H1 (cell line): ENCODE results near the gene MECR. TPM values are rescaled to one million over a fixed set of nuclear protein-coding genes. Genes with fewer than 3 reads are reported as not detected.

ENCODE experiments used
- CTCF ChIA-PET: fragments of 300-600 bp; sonication (Branson Sonifier 250); formaldehyde crosslinking; loops from one replicate; lab custom pipeline; 2021; ENCODE audit not compliant: partially characterized antibody; lab: Charles Lee
- POLR2A ChIA-PET: fragments of 300-600 bp; sonication (Branson Sonifier 250); formaldehyde crosslinking; loops from one replicate; lab custom pipeline; 2021; ENCODE audit warnings: inconsistent platforms; ENCODE audit not compliant: partially characterized antibody; lab: Charles Lee
- DNase-seq, 2 experiments: peaks; one replicate each; pipeline versions ENCODE4 v3.0.0 to v3.0.0-alpha.2; 2010 to 2022; ENCODE audit warnings: low spot score in 2 of 2, low read depth in 1 of 2, mixed read lengths in 1 of 2
- FAIRE-seq: peaks from 2 replicates; lab custom pipeline; 2011; peaks lifted over from hg19 to GRCh38; lab: Jason Lieb, UNC
- H2AFZ ChIP-seq: 2 replicates; pipeline ENCODE4 v1.8.1; 2012; ENCODE audit warnings: low read length, inconsistent platforms
- H2AK5ac ChIP-seq: 2 replicates; pipeline ENCODE4 v1.6.1; 2013; ENCODE audit warnings: low read depth, low read length
- H2BK120ac ChIP-seq: replicated peaks from 2 replicates; pipeline ENCODE3; 2013; ENCODE audit warnings: low read depth, low read length, inconsistent platforms
- H2BK12ac ChIP-seq: 2 replicates; pipeline ENCODE4 v1.6.1; 2013; ENCODE audit warnings: low read depth, low read length
- H2BK15ac ChIP-seq: 2 replicates; pipeline ENCODE4 v1.6.1; 2013; ENCODE audit warnings: low read length
- H2BK20ac ChIP-seq: 2 replicates; pipeline ENCODE4 v1.6.1; 2013; ENCODE audit warnings: low read length
- H2BK5ac ChIP-seq: 2 replicates; pipeline ENCODE4 v1.6.1; 2013; ENCODE audit warnings: low read depth, low read length
- H3K14ac ChIP-seq: 2 replicates; pipeline ENCODE4 v1.6.1; 2013; ENCODE audit warnings: inconsistent platforms; ENCODE audit not compliant: insufficient read length
- H3K18ac ChIP-seq: 2 replicates; pipeline ENCODE4 v1.6.1; 2013; ENCODE audit warnings: low read length; ENCODE audit errors: extremely low read depth
- H3K23ac ChIP-seq: 2 replicates; pipeline ENCODE4 v1.6.1; 2013; ENCODE audit warnings: inconsistent platforms; ENCODE audit not compliant: insufficient read length
- H3K23me2 ChIP-seq: 2 replicates; pipeline ENCODE4 v1.6.1; 2013; ENCODE audit warnings: low read depth, low read length
- H3K27ac ChIP-seq: 2 replicates; pipeline ENCODE4 v1.6.1; 2011; ENCODE audit warnings: low read depth, low read length, inconsistent platforms
- H3K27me3 ChIP-seq, 4 experiments: replicated peaks in 1 of 4; 1 replicate in 1 of 4; 2 replicates in 3 of 4; pipeline versions ENCODE4 v1.6.1 to v1.8.1; 2011 to 2013; ENCODE audit warnings: low read length in 3 of 4, mild to moderate bottlenecking in 3 of 4, inconsistent platforms in 2 of 4, mixed read lengths in 2 of 4, moderate library complexity in 1 of 4; ENCODE audit not compliant: control insufficient read depth in 3 of 4, insufficient read depth in 3 of 4; ENCODE audit errors: extremely low read depth in 1 of 4
- H3K36me3 ChIP-seq, 4 experiments: 2 replicates each; pipeline versions ENCODE4 v1.6.1 to v1.8.1; 2011 to 2013; ENCODE audit warnings: mild to moderate bottlenecking in 4 of 4, low read length in 3 of 4, moderate library complexity in 2 of 4, control low read depth in 1 of 4, inconsistent platforms in 1 of 4; ENCODE audit not compliant: insufficient read depth in 4 of 4, control insufficient read depth in 2 of 4
- H3K4ac ChIP-seq: replicated peaks from 2 replicates; pipeline ENCODE3; 2013; ENCODE audit warnings: low read length, low read depth, mixed read lengths, inconsistent platforms; ENCODE audit not compliant: insufficient read length
- H3K4me1 ChIP-seq, 4 experiments: replicated peaks in 1 of 4; 1 replicate in 1 of 4; 2 replicates in 3 of 4; pipeline versions ENCODE4 v1.6.1 to v1.8.1; 2011 to 2013; ENCODE audit warnings: low read length in 3 of 4, inconsistent platforms in 2 of 4, mixed read lengths in 1 of 4; ENCODE audit not compliant: insufficient read depth in 4 of 4, control insufficient read depth in 3 of 4
- H3K4me2 ChIP-seq, 2 experiments: 2 replicates each; pipeline versions ENCODE4 v1.6.1 to v1.8.1; 2011 to 2013; ENCODE audit warnings: low read depth in 2 of 2, low read length in 2 of 2, control low read depth in 1 of 2, inconsistent platforms in 1 of 2, mild to moderate bottlenecking in 1 of 2; ENCODE audit not compliant: insufficient read depth in 1 of 2
- H3K4me3 ChIP-seq, 4 experiments: fragments of 200-600, 300-600 bp in 1 of 4; sonication (generic), shearing (Covaris generic), sonication (Bioruptor Twin) in 1 of 4; 2 replicates each; pipeline versions ENCODE4 v1.5.1 to v1.8.1; 2011 to 2016; ENCODE audit warnings: low read length in 4 of 4, low read depth in 3 of 4, control low read depth in 2 of 4, inconsistent platforms in 2 of 4, mild to moderate bottlenecking in 2 of 4, mixed read lengths in 1 of 4, moderate library complexity in 1 of 4; ENCODE audit not compliant: insufficient read depth in 2 of 4; ENCODE audit errors: extremely low read depth in 1 of 4
- H3K56ac ChIP-seq: replicated peaks from 2 replicates; pipeline ENCODE3; 2013; ENCODE audit warnings: low read depth, mild to moderate bottlenecking, mixed read lengths, low read length, inconsistent platforms; ENCODE audit not compliant: insufficient read length
- H3K79me1 ChIP-seq: 2 replicates; pipeline ENCODE4 v1.6.1; 2013; ENCODE audit warnings: low read depth, low read length, control low read depth
- H3K79me2 ChIP-seq, 2 experiments: 2 replicates each; pipeline versions ENCODE4 v1.6.1 to v1.8.1; 2012 to 2013; ENCODE audit warnings: low read length in 2 of 2, mild to moderate bottlenecking in 2 of 2, inconsistent platforms in 1 of 2; ENCODE audit not compliant: insufficient read depth in 2 of 2, control insufficient read depth in 1 of 2
- H3K9ac ChIP-seq, 4 experiments: replicated peaks in 1 of 4; 1 replicate in 1 of 4; 2 replicates in 3 of 4; pipeline versions ENCODE4 v1.6.1 to v1.8.1; 2011 to 2013; ENCODE audit warnings: low read depth in 3 of 4, low read length in 3 of 4, control low read depth in 2 of 4, mild to moderate bottlenecking in 2 of 4, moderate library complexity in 2 of 4, inconsistent platforms in 1 of 4; ENCODE audit errors: extremely low read depth in 1 of 4
- H3K9me3 ChIP-seq, 2 experiments: 2 replicates each; pipeline versions ENCODE4 v1.6.1 to v1.8.1; 2012 to 2013; ENCODE audit warnings: mild to moderate bottlenecking in 2 of 2, moderate library complexity in 2 of 2, control low read depth in 1 of 2, inconsistent platforms in 1 of 2, low read depth in 1 of 2, low read length in 1 of 2, mixed read lengths in 1 of 2; ENCODE audit not compliant: insufficient read depth in 2 of 2
- H4K20me1 ChIP-seq, 2 experiments: replicated peaks in 1 of 2; 2 replicates each; pipeline versions ENCODE3 to v1.8.1; 2011 to 2013; ENCODE audit warnings: inconsistent platforms in 2 of 2, low read length in 2 of 2, mild to moderate bottlenecking in 1 of 2; ENCODE audit not compliant: insufficient read depth in 2 of 2, control insufficient read depth in 1 of 2
- H4K5ac ChIP-seq: 2 replicates; pipeline ENCODE4 v1.6.1; 2013; ENCODE audit warnings: low read length, low read depth, mixed read lengths, inconsistent platforms; ENCODE audit not compliant: insufficient read length
- H4K8ac ChIP-seq: 2 replicates; pipeline ENCODE4 v1.8.0; 2013; ENCODE audit warnings: mild to moderate bottlenecking, moderate library complexity, low read length, inconsistent platforms; ENCODE audit not compliant: insufficient read depth; ENCODE audit errors: extremely low read depth
- H4K91ac ChIP-seq: replicated peaks from 2 replicates; pipeline ENCODE3; 2013; ENCODE audit warnings: low read length, mixed read lengths, inconsistent platforms; ENCODE audit not compliant: insufficient read length
- BRCA1 ChIP-seq: IDR thresholded peaks from 2 replicates; pipeline ENCODE4 v1.6.1; 2012; ENCODE audit warnings: low read depth, low read length, improper control_type of control experiment
- CHD1 ChIP-seq: IDR thresholded peaks from 2 replicates; pipeline ENCODE4 v1.6.1; 2012; ENCODE audit warnings: low read depth, low read length, improper control_type of control experiment
- CTBP2 ChIP-seq: IDR thresholded peaks from 2 replicates; pipeline ENCODE4 v1.7.0; 2011; ENCODE audit warnings: borderline replicate concordance, mild to moderate bottlenecking, moderate library complexity, mixed read lengths, low read length; ENCODE audit not compliant: insufficient read depth, insufficient read length
- EP300 ChIP-seq, 2 experiments: IDR thresholded peaks; 1 replicate in 1 of 2; 2 replicates in 1 of 2; pipeline ENCODE4 v1.6.1; 2011 to 2012; ENCODE audit warnings: low read depth in 2 of 2, low read length in 2 of 2, mild to moderate bottlenecking in 2 of 2, borderline replicate concordance in 1 of 2, inconsistent platforms in 1 of 2, moderate library complexity in 1 of 2
- EZH2 ChIP-seq: fragments of 200-600 bp; sonication (generic); IDR thresholded peaks from 2 replicates; pipeline ENCODE4 v1.7.1; 2012; ENCODE audit warnings: low read depth, mild to moderate bottlenecking, moderate library complexity, low read length, inconsistent platforms; ENCODE audit not compliant: severe bottlenecking
- JUND ChIP-seq: IDR thresholded peaks from 2 replicates; pipeline ENCODE4 v1.6.1; 2011; ENCODE audit warnings: mild to moderate bottlenecking, improper control_type of control experiment, low read length
- PHF8 ChIP-seq: fragments of 200-600 bp; sonication (generic); conservative IDR thresholded peaks from 2 replicates; pipeline ENCODE4 v1.7.1; 2012; ENCODE audit warnings: low read depth, mild to moderate bottlenecking, inconsistent platforms, low read length, moderate library complexity
- RXRA ChIP-seq: IDR thresholded peaks from 2 replicates; pipeline ENCODE4 v1.6.1; 2011; ENCODE audit warnings: low read depth, mild to moderate bottlenecking, low read length, moderate library complexity; ENCODE audit not compliant: insufficient read depth
- SP4 ChIP-seq: IDR thresholded peaks from 2 replicates; pipeline ENCODE4 v1.6.1; 2012; ENCODE audit warnings: low read length, inconsistent platforms
- SRF ChIP-seq: IDR thresholded peaks from 2 replicates; pipeline ENCODE4 v1.6.1; 2011; ENCODE audit warnings: mild to moderate bottlenecking, low read depth, low read length, moderate library complexity
- WGBS, 2 experiments: shearing (Covaris generic) in 1 of 2; methylation state at CpG; one replicate each; pipeline versions ENCODE4 v1.1.6 to v1.1.7; 2013 to 2015; ENCODE audit warnings: low lambda C conversion rate in 2 of 2, mixed read lengths in 2 of 2, inconsistent platforms in 1 of 2, low coverage in 1 of 2, missing lambda C conversion rate in 1 of 2; ENCODE audit not compliant: insufficient replicate concordance in 2 of 2, insufficient coverage in 1 of 2, insufficient read length in 1 of 2; ENCODE audit errors: extremely low coverage in 1 of 2, missing lambda C conversion rate in 1 of 2; 5-methylcytosine and 5-hydroxymethylcytosine counted together
- polyA plus RNA-seq, 7 experiments: library from polyadenylated mRNA; depleted of rRNA in 3 of 7; stranded (reverse) in 5 of 7; unstranded in 2 of 7; fragments of >200 nt in 5 of 7; fragments of 200-250 nt in 2 of 7; gene quantifications; 1 replicate in 5 of 7; 2 replicates in 1 of 7; 4 replicates in 1 of 7; pipeline versions ENCODE4 v1.2.1 to v1.2.3, GENCODE V29; 2011 to 2013; ENCODE audit warnings: missing spikeins in 2 of 7, mixed read lengths in 2 of 7
- total RNA-seq: library from RNA; stranded (reverse); fragmentation: NEBNext Ultra II Directional; extraction: Animal tissue kit (Norgen Biotek cat#: 25700); gene quantifications from 2 replicates; pipeline ENCODE4 v1.2.1, GENCODE V29; 2021
- TF ChIP-seq, protein P1 (sequence below): IDR thresholded peaks from 2 replicates; pipeline ENCODE4 v1.6.1; 2012; ENCODE audit warnings: inconsistent platforms
- TF ChIP-seq, protein P2 (sequence below): IDR thresholded peaks from 2 replicates; pipeline ENCODE4 v1.6.1; 2012; ENCODE audit warnings: inconsistent platforms

MECR gene
- total and polyA plus RNA-seq, 2 of the 8 experiments (the other 6 are each of a cell fraction or from before 2014, with no cell fraction given) = 24.2 to 24.4 TPM

DNA sequence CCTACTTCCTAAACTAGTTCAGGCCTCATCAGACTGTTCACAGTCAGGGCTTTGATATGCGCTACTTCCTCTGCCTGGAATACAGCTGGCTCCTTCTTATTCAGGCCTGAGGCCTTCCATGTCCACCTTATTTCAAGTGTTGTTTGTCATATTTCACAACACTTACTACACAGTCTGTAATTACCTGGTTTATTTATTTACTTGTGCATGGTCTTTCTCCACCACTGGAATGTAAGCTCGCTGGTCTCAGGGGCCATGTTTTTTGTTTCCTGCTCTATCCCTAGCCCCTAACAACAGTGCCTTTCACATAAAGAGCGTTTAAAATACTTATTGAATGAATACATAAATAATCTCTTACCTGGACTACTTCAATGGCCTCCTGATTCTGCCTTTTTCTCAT is 44.5 kb downstream of the MECR start:
- POLR2A ChIA-PET = interaction anchor here (0.9 to 3.8 kb wide), 9 partner anchors 11 to 302 kb away, joined by 3 to 28 read pairs (median 4); partner anchors contain the start of genes EPB41 and TMEM200B
- WGBS, 2 experiments = 72% methylated on average over 3 of the region's 3 CpGs; no CpG with 5 or more reads in 1 of the 2 experiments
- Histone ChIP-seq H3K79me1 (no peaks in the 10 kb centered on the region), H2BK20ac (peak overlapping the region; percentile 89; the same call in 1 of the 2 replicates), H3K4me3 (no peak overlapping the region), H4K91ac (peak overlapping the region; percentile 83), H3K36me3 (no peaks in the 10 kb centered on the region), H4K20me1 (no peaks in the 10 kb centered on the region), H2AK5ac (peak overlapping the region; percentile 93), H3K27ac (no peak overlapping the region), H3K27me3 (no peaks in the 10 kb centered on the region), H3K79me2 (peaks cover 0 to under 1% of the 10 kb centered on the region in 2 experiments; a peak in 3 of 4 replicates), H2BK12ac (peak overlapping the region; percentile 98), H4K8ac (no peak overlapping the region), H2BK120ac (peak overlapping the region; percentile 88), H2AFZ (no peak overlapping the region), H3K18ac (peak overlapping the region; percentile 93), H3K9ac (no peak overlapping the region), H3K23ac (no peak overlapping the region), H2BK5ac (peak overlapping the region; percentile 96), H3K4me2 (peak overlapping the region in 1 of 2 experiments; percentile 16; a peak in 3 of 4 replicates), H3K56ac (no peak overlapping the region), H2BK15ac (no peak overlapping the region), H3K23me2 (0 out of 2 replicates have a peak, but pooled peaks cover 1% of the 10 kb centered on the region), H3K9me3 (no peaks in the 10 kb centered on the region), H3K4me1 (peaks cover 2 to 15% (median 4%) of the 10 kb centered on the region in 4 experiments; a peak in 6 of 7 replicates), H3K14ac (no peak overlapping the region), H3K4ac (peak overlapping the region; percentile 64), H4K5ac (no peak overlapping the region)
- DNase-seq (no peak), FAIRE-seq (no peak)
- CTCF ChIA-PET = interaction anchor here (1.2 to 3.5 kb wide), 4 partner anchors 9 to 65 kb away, joined by 4 to 21 read pairs (median 11); no protein-coding TSS in a partner anchor
- TF ChIP-seq PHF8 = no peak
- no peak for TF ChIP-seq EP300 (IDR thresholded peaks at IDR 0.05; ENCODE audit: borderline replicate concordance in 1 of 2, low read depth in 2 of 2, low read length in 2 of 2)
- no peak for TF ChIP-seq RXRA
- TF ChIP-seq, protein P1, sequence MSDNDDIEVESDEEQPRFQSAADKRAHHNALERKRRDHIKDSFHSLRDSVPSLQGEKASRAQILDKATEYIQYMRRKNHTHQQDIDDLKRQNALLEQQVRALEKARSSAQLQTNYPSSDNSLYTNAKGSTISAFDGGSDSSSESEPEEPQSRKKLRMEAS = no peak
- TF ChIP-seq SRF = no peak
- no peak for TF ChIP-seq EZH2
- no peak for TF ChIP-seq CTBP2
- TF ChIP-seq, protein P2, sequence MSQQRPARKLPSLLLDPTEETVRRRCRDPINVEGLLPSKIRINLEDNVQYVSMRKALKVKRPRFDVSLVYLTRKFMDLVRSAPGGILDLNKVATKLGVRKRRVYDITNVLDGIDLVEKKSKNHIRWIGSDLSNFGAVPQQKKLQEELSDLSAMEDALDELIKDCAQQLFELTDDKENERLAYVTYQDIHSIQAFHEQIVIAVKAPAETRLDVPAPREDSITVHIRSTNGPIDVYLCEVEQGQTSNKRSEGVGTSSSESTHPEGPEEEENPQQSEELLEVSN = no peak
- TF ChIP-seq SP4 = no peak
- TF ChIP-seq JUND = no peak
- TF ChIP-seq CHD1 = no peak
- no peak for TF ChIP-seq BRCA1
